MCF 10A (cell line): ENCODE data around the gene PHTF2. TPM values are rescaled to one million over a fixed set of nuclear protein-coding genes. Genes with fewer than 3 reads are reported as not detected.

Source experiments
- BruUV-seq: library from RNA; stranded (reverse); fragments of 400-500 nt; replicated peaks from 2 replicates; lab custom pipeline; 2021; lab: Mats Ljungman, UMichigan
- CTCF ChIA-PET: fragments of 300-600 bp; sonication (Branson Sonifier 250); formaldehyde crosslinking; extraction: SDS; loops from one replicate; lab custom pipeline; 2021; ENCODE audit warnings: antibody characterized with exemption, inconsistent platforms; lab: Yijun Ruan, JAX
- POLR2A ChIA-PET: fragments of 300-600, 350-650 bp; sonication (Branson Sonifier 250); formaldehyde crosslinking; extraction: SDS; loops from one replicate; lab custom pipeline; 2020; ENCODE audit warnings: antibody characterized with exemption, inconsistent platforms; lab: Yijun Ruan, JAX
- DNase-seq: peaks from one replicate; pipeline ENCODE4 v3.0.0-alpha.2; 2018; ENCODE audit not compliant: unreplicated experiment
- H3K27ac Mint-ChIP-seq: one replicate; pipeline ENCODE4 v1.8.0; 2022; ENCODE audit warnings: mild to moderate bottlenecking, low read depth, mixed read lengths; ENCODE audit not compliant: unreplicated experiment
- H3K27me3 Mint-ChIP-seq: one replicate; pipeline ENCODE4 v1.8.0; 2022; ENCODE audit warnings: mixed read lengths; ENCODE audit not compliant: insufficient read depth, unreplicated experiment
- H3K36me3 Mint-ChIP-seq: one replicate; pipeline ENCODE4 v1.8.0; 2022; ENCODE audit warnings: mild to moderate bottlenecking, moderate library complexity, mixed read lengths; ENCODE audit not compliant: insufficient read depth, unreplicated experiment
- H3K4me1 Mint-ChIP-seq: one replicate; pipeline ENCODE4 v1.8.0; 2022; ENCODE audit warnings: mixed read lengths; ENCODE audit not compliant: insufficient read depth, unreplicated experiment
- H3K4me3 Mint-ChIP-seq: one replicate; pipeline ENCODE4 v1.8.0; 2022; ENCODE audit warnings: mild to moderate bottlenecking, moderate library complexity, mixed read lengths; ENCODE audit not compliant: unreplicated experiment
- H3K9me3 Mint-ChIP-seq: one replicate; pipeline ENCODE4 v1.8.0; 2022; ENCODE audit warnings: mixed read lengths; ENCODE audit not compliant: unreplicated experiment
- CTCF ChIP-seq: fragments of 200-600 bp; IDR thresholded peaks from one replicate; pipeline ENCODE4 v1.8.0; 2022; ENCODE audit warnings: antibody characterized with exemption, mild to moderate bottlenecking; ENCODE audit not compliant: unreplicated experiment
- intact Hi-C: fragments of 100-400 bp; cut with micrococcal nuclease; formaldehyde crosslinking; loops from 2 replicates; pipeline ENCODE4 v1.14.1; 2022
- total RNA-seq: library from RNA; stranded (reverse); gene quantifications from 2 replicates; pipeline ENCODE4 v1.2.3, GENCODE V29; 2022

Gene PHTF2
- total RNA-seq, 1 experiment from 2014 or later = 16.0 TPM

- DNase-seq = no peak
- CTCF ChIA-PET = no interaction called here
- no peak overlapping the region for H3K4me3 Mint-ChIP-seq
- TF ChIP-seq CTCF = no peak
- POLR2A ChIA-PET = no interaction called here
- H3K27ac Mint-ChIP-seq = no peak overlapping the region
- H3K9me3 Mint-ChIP-seq = no peaks in the 10 kb centered on the region
- BruUV-seq = no TSS peak
- no peaks in the 10 kb centered on the region for H3K27me3 Mint-ChIP-seq
- peaks cover 6% of the 10 kb centered on the region for H3K36me3 Mint-ChIP-seq
- intact Hi-C loops = no loop called here
- H3K4me1 Mint-ChIP-seq = no peaks in the 10 kb centered on the region
These were observed 98.5 kb downstream of the PHTF2 start for GRCh38 chr7:77897004-77897547.

GRCh38 chr7:77899516-77899915, 100.9 kb downstream of the PHTF2 start:
- no peak for TF ChIP-seq CTCF
- ChIA-PET POLR2A (interaction anchor here (1.2 kb wide), 1 partner anchor 102 kb away, joined by 4 read pairs; no protein-coding TSS in a partner anchor), CTCF (interaction anchor here (0.6 kb wide), 1 partner anchor 142 kb away, joined by 3 read pairs; no protein-coding TSS in a partner anchor)
- no peak for DNase-seq
- H3K4me3 Mint-ChIP-seq = no peak overlapping the region
- BruUV-seq = no TSS peak
- no peaks in the 10 kb centered on the region for H3K9me3 Mint-ChIP-seq
- intact Hi-C loops = no loop called here
- H3K4me1 Mint-ChIP-seq = peaks cover 4% of the 10 kb centered on the region
- no peak overlapping the region for H3K27ac Mint-ChIP-seq
- no peaks in the 10 kb centered on the region for H3K27me3 Mint-ChIP-seq
- H3K36me3 Mint-ChIP-seq = peaks cover 6% of the 10 kb centered on the region

- no peak overlapping the region for H3K27ac Mint-ChIP-seq
- no TSS peak for BruUV-seq
- peaks cover 4% of the 10 kb centered on the region for H3K4me1 Mint-ChIP-seq
- intact Hi-C loops = loop anchor here (1.0 to 10.0 kb wide), 2 partner anchors 109 to 246 kb away; partner anchors contain the start of genes PHTF2 and TMEM60
- H3K27me3 Mint-ChIP-seq = no peaks in the 10 kb centered on the region
- H3K4me3 Mint-ChIP-seq = no peak overlapping the region
- ChIA-PET CTCF (interaction anchor here (0.6 to 1.5 kb wide), 12 partner anchors 15 to 1580 kb away, joined by 3 to 4 read pairs (median 4); no protein-coding TSS in a partner anchor), POLR2A (interaction anchor here (0.6 to 1.3 kb wide), 3 partner anchors 10 to 148 kb away, joined by 3 to 5 read pairs (median 4); no protein-coding TSS in a partner anchor)
- H3K9me3 Mint-ChIP-seq = no peaks in the 10 kb centered on the region
- H3K36me3 Mint-ChIP-seq = peaks cover 11% of the 10 kb centered on the region
- DNase-seq = peak; percentile 43
- no peak for TF ChIP-seq CTCF
These were observed 105.0 kb downstream of the PHTF2 start for GRCh38 chr7:77903597-77903996.

GRCh38 chr7:77904252-77904651, 105.7 kb downstream of the PHTF2 start:
- no peak for DNase-seq
- ChIA-PET POLR2A (interaction anchor here (1.3 kb wide), 1 partner anchor 9 kb away, joined by 5 read pairs; no protein-coding TSS in a partner anchor), CTCF (interaction anchor here (0.6 to 1.5 kb wide), 8 partner anchors 17 to 1025 kb away, joined by 3 to 4 read pairs (median 4); no protein-coding TSS in a partner anchor)
- H3K4me1 Mint-ChIP-seq = peaks cover 4% of the 10 kb centered on the region
- TF ChIP-seq CTCF = no peak
- intact Hi-C loops = loop anchor here (10.0 kb wide), 1 partner anchor 109 kb away; the partner anchor contains the start of genes PHTF2 and TMEM60
- H3K36me3 Mint-ChIP-seq = peaks cover 11% of the 10 kb centered on the region
- no peaks in the 10 kb centered on the region for H3K9me3 Mint-ChIP-seq
- no peak overlapping the region for H3K4me3 Mint-ChIP-seq
- no peaks in the 10 kb centered on the region for H3K27me3 Mint-ChIP-seq
- H3K27ac Mint-ChIP-seq = no peak overlapping the region
- no TSS peak for BruUV-seq
